ENCODE data around the gene TRAPPC12. TPM values are rescaled to one million over a fixed set of nuclear protein-coding genes. Genes with fewer than 3 reads are reported as not detected.

The TRAPPC12 gene
- total RNA-seq, 1 experiment from 2014 or later, result 86.0 TPM

DNA sequence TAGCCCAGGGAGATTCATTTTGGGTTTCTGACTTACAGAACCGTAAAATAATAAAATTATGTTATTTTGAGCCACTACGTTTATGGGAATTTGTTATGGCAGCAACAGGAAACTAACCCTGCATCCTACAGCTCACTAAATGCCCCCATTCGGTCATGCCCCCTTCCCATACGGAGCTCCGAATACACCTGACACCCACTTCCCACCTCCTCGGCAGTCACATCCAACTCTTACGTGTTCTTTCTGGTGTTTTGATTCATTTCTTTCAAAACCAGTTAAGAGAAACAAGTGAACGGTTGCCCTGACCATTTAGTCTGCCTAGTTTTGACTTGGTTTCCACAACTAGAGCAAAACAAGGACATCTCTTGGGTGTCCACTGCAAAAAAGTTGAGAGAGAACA is 21.6 kb upstream of the TRAPPC12 start:
- H3K36me3 Mint-ChIP-seq (ENCODE audit: insufficient read depth in 1 of 3, low read depth in 3 of 3), result peaks cover 9 to 13% (median 13%) of the 10 kb centered on the region in 3 experiments; a peak in 6 of 7 replicates
- Histone ChIP-seq H3K27ac (ENCODE audit: insufficient read length, low read depth, low read length) (no peak overlapping the region), H3K23ac (ENCODE audit: insufficient read length, low read depth, low read length) (no peak overlapping the region), H2BK12ac (ENCODE audit: insufficient read length, low read depth, low read length) (no peak overlapping the region), H3K18ac (ENCODE audit: insufficient read length, low read depth, low read length) (no peak overlapping the region), H4K5ac (ENCODE audit: insufficient read length, low read depth, low read length) (no peak overlapping the region), H3K4me1 (ENCODE audit: insufficient read depth, low read length) (no peaks in the 10 kb centered on the region; the same call in 1 of the 2 replicates), H3T11ph (ENCODE audit: low read length) (no peak overlapping the region), H3K79me2 (ENCODE audit: insufficient read depth, low read length) (peaks cover 8% of the 10 kb centered on the region; the same call in 1 of the 2 replicates), H2AFZ (ENCODE audit: low read length) (no peak overlapping the region), H3K4me2 (ENCODE audit: insufficient read depth, insufficient read length, low read length) (no peak overlapping the region), H3K9ac (ENCODE audit: extremely low read depth, insufficient read length, low read length) (no peak overlapping the region), H3K4ac (ENCODE audit: low read depth, low read length) (no peak overlapping the region), H2BK15ac (ENCODE audit: low read depth, low read length) (no peak overlapping the region), H2BK5ac (ENCODE audit: insufficient read length, low read length) (no peak overlapping the region), H3K23me2 (ENCODE audit: insufficient read length, low read depth, low read length, poor library complexity, severe bottlenecking) (no peaks in the 10 kb centered on the region), H3K9me3 (ENCODE audit: control insufficient read depth, low read depth, low read length) (no peaks in the 10 kb centered on the region), H3K56ac (ENCODE audit: insufficient read length, low read depth, low read length) (no peak overlapping the region), H3K79me1 (ENCODE audit: insufficient read depth, low read depth, low read length, poor library complexity, severe bottlenecking) (no peaks in the 10 kb centered on the region), H2BK20ac (ENCODE audit: low read depth, low read length, poor library complexity, severe bottlenecking) (no peak overlapping the region), H3K14ac (ENCODE audit: insufficient read depth, low read length) (no peak overlapping the region), H2BK120ac (ENCODE audit: low read depth, low read length, poor library complexity, severe bottlenecking) (no peak overlapping the region), H3K27me3 (ENCODE audit: insufficient read depth, low read length) (no peaks in the 10 kb centered on the region), H2AK5ac (ENCODE audit: insufficient read length, low read length) (no peak overlapping the region), H4K20me1 (ENCODE audit: control insufficient read depth, insufficient read depth, insufficient read length) (no peaks in the 10 kb centered on the region), H4K8ac (replicated peaks; ENCODE audit: insufficient read length, low read depth, low read length) (no peak overlapping the region), H4K91ac (ENCODE audit: insufficient read length, low read depth, low read length) (no peak overlapping the region)
- H3K9me3 Mint-ChIP-seq, result no peaks in the 10 kb centered on the region
- peaks cover 24 to 32% of the 10 kb centered on the region in 2 experiments for H3K4me1 Mint-ChIP-seq
- H3K27me3 Mint-ChIP-seq (ENCODE audit: low read depth), result no peaks in the 10 kb centered on the region
- no peak for TF ChIP-seq CTCF (conservative IDR thresholded peaks at IDR 0.05)
- WGBS (ENCODE audit: extremely low coverage, insufficient read length, low lambda C conversion rate), result no CpG with 5 or more reads among the region's 8 CpGs
- no peak overlapping the region for H3K4me3 Mint-ChIP-seq
- no peak overlapping the region for H3K27ac Mint-ChIP-seq
- DNase-seq, result no peak

Measured in H9 (cell line).